Cardiac fibroblast (primary cell): Measurements from ENCODE around the gene GNAO1.

Experiments
- DNase-seq, 2 donors: peaks; one replicate each; pipeline versions ENCODE4 v3.0.0 to v3.0.0-alpha.2; 2010; ENCODE audit warnings: low read depth in 2 of 2
- H3K4me3 ChIP-seq, 2 donors: replicated peaks in 1 of 2; 1 replicate in 1 of 2; 2 replicates in 1 of 2; pipeline ENCODE4 v1.5.1; 2011; ENCODE audit warnings: low read depth in 2 of 2, low read length in 2 of 2, mild to moderate bottlenecking in 2 of 2, moderate library complexity in 1 of 2
- TF ChIP-seq, protein P1 (sequence below): IDR thresholded peaks from one replicate; pipeline ENCODE4 v1.5.1; 2011; ENCODE audit warnings: low read depth, mild to moderate bottlenecking, low read length, inconsistent platforms

The GNAO1 gene

DNA sequence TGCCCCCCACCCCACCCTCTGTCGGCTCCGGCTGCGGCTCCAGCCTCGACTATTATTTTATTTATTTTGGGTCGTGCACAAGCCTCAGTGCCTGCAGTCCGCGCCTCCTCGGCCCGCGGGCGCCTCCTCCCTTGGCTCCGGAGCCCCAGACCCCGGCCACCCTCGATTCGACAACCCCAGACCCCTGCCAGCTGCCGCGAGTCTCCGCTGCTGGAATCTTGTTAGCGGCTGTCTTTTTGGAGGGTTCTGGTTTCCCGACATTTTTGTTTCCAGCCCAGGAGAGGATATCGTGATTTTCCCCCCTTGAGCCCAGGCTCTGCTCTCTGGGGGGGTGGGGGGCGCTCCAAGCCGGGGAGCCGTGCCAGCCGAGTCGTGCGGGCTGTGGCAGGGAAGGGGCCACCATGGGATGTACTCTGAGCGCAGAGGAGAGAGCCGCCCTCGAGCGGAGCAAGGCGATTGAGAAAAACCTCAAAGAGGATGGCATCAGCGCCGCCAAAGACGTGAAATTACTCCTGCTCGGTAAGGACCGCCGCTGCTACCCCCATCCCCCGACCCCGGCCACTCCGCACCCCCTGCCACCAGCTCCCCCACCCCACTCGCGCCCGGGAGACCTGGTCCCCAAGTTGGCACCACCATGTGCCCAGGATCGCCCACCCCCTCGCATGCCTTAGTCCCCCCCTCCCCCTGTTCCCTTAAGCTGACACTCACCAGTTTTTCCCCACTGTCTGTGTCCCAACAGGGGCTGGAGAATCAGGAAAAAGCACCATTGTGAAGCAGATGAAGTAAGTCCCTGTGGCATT, 746 bp downstream of the GNAO1 start:
- TF ChIP-seq, protein P1, sequence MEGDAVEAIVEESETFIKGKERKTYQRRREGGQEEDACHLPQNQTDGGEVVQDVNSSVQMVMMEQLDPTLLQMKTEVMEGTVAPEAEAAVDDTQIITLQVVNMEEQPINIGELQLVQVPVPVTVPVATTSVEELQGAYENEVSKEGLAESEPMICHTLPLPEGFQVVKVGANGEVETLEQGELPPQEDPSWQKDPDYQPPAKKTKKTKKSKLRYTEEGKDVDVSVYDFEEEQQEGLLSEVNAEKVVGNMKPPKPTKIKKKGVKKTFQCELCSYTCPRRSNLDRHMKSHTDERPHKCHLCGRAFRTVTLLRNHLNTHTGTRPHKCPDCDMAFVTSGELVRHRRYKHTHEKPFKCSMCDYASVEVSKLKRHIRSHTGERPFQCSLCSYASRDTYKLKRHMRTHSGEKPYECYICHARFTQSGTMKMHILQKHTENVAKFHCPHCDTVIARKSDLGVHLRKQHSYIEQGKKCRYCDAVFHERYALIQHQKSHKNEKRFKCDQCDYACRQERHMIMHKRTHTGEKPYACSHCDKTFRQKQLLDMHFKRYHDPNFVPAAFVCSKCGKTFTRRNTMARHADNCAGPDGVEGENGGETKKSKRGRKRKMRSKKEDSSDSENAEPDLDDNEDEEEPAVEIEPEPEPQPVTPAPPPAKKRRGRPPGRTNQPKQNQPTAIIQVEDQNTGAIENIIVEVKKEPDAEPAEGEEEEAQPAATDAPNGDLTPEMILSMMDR = no peak
- no peak for DNase-seq
- H3K4me3 ChIP-seq = peak overlapping the region in 1 of 2 donors; percentile 7

DNA sequence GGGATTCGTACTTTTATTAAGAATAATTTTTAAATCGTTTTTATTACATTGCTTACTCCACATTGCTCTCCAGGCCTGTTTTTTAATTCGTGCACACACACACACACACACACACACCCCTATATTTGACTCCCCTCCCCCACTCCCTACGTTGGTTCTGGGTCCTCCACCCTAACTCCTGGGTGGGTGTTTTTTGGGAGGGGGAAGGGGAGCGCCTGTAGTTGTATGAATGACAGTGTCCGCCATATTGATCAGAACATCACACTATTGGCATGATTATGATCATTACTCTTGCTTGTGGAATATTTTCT, 1.3 kb downstream of the GNAO1 start:
- H3K4me3 ChIP-seq = no peak overlapping the region
- TF ChIP-seq, protein P1 = no peak
- no peak for DNase-seq

DNA sequence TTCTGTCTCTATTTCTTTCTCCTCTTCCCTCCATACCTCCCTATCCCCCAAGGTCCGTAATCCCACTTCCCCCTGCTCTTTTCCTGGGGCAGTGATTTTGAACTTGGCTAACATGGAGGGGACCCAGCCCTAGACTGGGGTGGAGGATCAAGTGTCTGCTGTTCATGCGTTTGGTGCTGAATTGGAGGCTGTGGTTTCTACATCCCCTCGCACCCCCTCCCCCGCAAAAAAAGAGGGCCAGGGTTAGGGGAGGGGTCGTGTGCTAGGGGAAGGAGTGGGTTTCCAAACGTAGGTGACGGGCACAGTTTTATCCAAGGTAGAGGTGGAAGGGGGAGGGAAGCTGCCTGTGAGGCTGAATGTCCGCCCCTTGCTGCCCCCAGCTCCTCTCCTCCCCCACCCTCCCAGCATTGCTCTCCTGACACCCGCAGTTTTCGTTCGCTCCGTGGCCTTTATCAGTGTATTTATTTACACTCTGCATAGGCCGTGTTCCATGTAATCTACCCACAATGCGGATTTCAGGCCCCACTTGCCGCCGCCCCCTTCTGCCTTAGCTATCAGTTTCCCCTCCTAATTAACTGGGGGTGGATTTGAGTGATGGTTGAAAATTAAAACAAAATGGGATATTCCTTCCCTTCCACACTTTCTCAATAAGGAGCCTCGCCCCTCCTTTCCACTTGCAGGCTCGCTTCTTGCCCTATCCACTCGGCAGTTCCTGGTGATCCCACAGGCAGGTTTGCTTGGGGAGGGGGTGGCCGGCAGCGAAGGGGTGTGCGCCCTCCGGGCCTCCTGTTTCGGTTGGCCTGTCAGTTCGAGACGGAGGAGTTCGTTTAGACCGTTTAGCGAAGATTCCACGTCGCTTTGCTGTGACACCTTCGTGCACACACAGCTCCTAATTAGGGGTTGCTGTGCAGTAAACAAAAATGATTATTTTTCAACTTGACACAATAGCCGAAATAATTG, 2.0 kb downstream of the GNAO1 start:
- TF ChIP-seq, protein P1 = no peak
- H3K4me3 ChIP-seq = no peak overlapping the region
- DNase-seq = no peak

DNA sequence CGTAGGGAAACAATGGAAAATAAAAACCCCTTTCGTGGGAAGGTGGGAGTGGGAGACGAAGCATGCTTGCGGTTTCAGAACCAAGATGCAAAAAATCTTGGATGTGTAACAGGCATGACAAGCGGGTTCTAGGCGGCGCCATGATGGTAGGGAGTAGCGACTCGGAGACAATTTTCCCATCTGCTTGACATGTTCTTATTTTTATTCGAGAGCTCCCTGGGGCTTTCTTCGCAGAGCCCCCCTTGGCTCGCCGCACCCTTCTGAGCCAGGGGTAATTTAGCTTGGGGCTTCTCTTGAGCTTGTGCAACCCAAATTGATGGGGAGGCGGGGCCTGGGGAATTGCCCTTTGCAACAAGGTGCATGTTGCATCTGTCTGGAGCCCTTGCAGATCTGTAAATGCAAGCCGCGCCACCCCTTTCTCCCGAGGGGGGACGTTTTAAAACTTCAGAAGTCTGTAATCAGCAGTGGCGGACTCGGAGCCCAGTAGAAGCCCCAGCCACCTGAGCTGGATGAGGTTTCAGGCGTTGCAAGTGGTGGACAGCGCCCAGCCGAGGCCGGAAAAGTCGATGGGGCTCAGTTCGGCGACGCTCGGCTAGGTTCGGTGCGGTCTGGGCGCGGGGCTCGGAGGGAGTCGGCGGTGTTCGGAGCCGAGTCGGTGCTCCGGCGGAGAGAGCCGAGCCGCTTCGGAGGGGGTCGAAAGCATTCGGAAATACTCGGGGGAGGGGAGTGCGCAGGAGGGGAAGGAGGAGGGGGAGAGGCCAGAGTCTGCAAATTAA, 2.9 kb downstream of the GNAO1 start:
- TF ChIP-seq, protein P1 = no peak
- no peak overlapping the region for H3K4me3 ChIP-seq
- peak; percentile 48 to 62 for DNase-seq

DNA sequence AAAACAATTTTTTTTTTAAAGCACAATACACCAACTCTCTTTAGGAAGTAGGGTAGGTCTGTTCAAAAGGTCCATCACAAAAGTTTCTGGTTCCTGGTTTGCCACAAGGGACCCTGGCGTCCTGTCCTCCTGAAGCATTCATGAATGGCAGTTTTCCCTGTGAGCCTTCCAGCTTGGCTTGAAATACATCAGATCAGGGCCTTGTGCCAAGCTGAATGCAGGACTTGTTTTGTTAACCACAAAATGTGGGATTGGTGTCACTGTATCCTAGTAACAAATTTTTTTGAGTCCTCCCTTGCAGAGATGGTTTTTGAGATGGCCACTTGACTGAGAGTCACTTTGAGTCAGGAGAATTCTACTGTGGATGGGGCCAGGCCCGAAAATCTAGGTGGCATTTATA, 3.9 kb downstream of the GNAO1 start:
- no peak overlapping the region for H3K4me3 ChIP-seq
- DNase-seq = no peak
- TF ChIP-seq, protein P1 = no peak

DNA sequence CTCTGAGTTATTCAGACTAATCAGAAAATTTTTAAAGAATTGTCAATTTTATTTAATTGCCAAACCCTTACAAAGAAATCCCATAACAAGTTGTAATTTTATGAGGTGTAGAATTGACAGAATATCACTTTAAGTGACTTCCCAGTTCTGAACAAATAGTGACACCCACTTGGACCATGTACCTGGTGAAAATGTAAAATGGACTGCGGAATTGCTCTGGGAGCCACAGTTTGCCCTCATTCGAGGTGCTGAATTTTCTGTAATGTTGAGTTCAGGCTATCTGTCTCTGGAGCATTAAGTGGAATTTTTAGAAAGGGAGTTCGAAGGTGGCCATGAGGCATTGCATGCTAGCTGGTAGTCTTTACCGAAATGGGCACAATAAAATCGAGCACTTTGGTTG, 5.1 kb downstream of the GNAO1 start:
- no peak overlapping the region for H3K4me3 ChIP-seq
- TF ChIP-seq, protein P1 = no peak
- DNase-seq = no peak
